HuH-7.5 (cell line): ENCODE data around the gene ATP5F1C.
"Not testable (repeated sequence)": the region's sequence is repeated elsewhere in the genome, so short reads cannot be mapped to it uniquely, and the experiment has no call there.

Experiments used
- DNase-seq: peaks from one replicate; pipeline ENCODE4 v3.0.0; 2011; ENCODE audit warnings: low spot score

ATP5F1C gene

DNA sequence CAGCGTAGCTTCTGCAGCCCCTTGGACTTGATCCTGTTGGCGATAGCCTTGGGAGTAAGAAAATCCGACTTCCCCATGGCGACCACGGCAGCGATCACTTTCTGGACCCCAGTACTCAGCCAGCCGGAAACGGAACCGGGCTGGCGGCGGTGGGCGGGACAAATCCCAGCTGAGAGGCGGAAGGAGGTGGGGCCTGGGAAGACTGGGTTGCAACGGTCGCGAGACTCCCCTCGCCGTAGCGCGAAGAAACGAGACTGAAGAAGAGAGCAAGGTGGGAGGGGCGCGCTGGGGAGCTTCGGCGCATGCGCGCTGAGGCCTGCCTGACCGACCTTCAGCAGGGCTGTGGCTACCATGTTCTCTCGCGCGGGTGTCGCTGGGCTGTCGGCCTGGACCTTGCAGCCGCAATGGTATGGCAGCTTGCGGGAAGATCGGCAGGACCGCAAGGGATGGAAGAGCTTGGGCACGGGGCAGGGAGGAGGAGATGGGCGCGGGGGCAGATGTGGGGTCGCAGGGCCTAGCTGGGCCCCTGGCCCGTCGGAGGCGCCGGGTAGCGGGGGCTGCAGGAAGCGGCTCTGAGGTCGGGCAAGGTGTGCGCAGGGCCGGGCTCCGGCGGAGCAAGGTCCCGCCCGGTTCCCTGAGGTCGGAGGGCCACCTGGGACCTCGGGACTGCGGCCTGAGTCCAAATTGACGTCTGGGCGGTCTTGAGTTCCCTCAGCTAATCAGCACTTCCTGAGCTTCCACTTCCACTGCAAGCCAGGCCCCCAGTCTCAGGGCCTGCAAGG lies at the start of gene ATP5F1C, which contains the start of gene KIN:
Gene ATP5F1C (plus strand): TSS at position 321 of the 782 bp plus-strand sequence. CDS start 31 bp downstream, at position 352.
Gene KIN (minus strand): TSS at position 137 of the 782 bp plus-strand sequence. CDS start 60 bp downstream, at position 77.
- peak; percentile 88 for DNase-seq

DNA sequence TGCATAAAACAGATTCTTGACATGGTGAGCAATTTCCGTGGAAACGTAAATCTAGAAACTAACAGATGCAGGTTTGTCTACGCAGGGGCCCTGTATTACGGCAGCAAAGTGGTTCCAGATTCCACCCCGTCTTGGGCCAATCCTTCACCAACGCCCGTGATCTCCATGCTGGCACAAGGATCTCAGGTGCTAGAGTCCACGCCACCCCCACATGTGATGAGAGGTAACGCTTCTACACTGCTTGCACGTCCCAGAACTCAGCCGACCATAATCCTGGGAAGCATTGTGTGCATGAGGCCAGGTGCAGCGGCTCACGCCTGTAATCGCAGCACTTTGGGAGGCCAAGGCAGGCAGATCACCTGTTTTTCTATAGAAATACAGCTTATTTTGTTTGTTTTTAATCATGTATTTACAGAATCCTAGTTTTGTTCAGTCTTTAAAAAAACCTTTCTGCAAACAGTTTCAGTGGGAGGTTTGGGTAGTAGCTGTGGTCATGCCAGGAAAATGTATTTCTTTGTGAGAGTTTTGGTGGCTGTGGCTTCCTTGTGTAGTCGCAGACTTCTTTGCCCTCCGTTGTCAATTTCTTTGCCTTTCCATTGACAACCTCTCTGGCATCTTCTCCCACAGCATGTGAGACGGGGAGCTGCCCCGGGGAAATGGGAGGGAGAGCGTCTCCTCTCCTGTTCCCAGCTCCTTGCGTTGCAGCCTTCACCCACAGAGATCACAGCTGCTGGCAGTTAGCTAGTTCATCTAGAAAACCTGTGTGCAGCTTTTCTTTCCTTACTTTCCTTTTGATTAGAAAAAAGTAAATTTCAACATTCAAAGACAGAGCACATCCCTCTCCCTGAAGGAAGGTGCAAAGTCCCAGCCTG lies 49.2 kb upstream of the ATP5F1C start:
- no peak for DNase-seq

DNA sequence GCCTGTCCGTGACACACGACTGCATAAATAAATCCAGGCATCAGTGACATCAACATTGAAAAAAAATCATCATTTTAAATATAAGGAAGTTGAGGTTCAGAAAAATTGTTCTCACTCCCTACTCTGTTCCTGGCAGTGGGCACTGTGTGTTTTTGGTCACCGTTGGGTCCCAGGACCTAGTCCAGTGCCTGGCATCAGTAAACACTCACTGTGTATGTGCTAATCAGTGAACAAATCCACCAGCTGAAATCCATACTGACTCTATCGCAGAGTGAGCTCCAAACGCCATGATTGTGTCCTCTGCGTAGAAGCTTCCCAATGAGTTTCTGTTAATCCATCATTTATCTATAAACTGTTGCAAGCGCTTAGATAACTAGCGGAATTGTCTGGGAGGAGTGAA lies 43.7 kb upstream of the ATP5F1C start:
- DNase-seq, result no peak

DNA sequence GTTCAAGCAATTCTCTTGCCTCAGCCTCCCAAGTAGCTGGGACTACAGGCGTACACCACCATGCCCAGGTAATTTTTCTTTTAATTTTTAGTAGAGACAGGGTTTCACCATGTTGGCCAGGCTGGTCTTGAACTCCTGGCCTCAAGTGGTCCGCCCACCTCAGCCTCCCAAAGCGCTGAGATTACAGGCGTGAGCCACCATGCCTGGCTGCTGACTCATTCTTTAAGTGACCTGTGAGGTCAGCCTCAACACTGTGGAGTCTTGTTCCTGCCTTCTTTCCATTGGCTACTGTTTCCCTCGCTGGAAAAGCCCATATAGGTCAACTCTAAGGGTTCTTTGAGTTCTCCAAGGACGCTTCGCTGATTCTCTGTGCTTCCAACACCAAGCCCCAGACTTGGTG lies 39.3 kb upstream of the ATP5F1C start:
- DNase-seq, result not testable (repeated sequence)

DNA sequence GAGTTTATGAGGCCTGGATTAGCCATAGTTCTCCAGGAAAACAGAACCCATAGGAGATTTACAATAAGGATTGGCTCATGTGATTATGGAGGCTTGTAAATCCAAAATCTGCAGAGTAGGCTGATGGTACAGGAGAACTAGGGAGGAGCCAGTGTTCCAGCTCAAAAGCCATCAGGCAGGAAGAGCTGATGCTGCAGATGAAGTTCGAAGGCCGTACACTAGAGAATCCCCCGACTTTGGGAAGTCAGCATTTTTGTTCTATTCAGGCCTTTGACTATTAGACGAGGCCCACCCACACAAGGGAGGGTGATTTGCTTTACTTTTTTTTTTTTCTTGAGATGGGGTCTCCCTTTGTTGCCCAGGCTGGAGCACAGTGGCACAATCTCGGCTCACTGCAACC lies 37.8 kb upstream of the ATP5F1C start:
- DNase-seq, result no peak

DNA sequence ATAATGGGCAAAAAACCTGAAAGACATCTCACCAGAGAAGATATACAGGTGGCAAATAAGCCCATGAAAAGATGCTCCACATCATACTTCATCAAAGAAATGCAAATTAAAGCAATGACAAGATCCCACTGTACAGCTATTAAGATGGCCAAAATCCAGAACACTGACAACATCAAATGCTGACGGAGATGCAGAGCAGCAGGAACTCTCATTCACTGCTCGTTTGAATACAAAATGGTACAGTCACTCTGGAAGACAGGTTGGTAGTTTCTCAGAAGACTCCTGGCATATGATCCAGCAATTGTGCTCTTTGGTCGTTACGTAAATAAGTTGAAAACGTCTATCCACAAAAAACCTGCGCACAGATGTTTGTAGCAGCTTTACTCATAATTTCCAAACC lies 35.7 kb upstream of the ATP5F1C start:
- DNase-seq, result no peak

DNA sequence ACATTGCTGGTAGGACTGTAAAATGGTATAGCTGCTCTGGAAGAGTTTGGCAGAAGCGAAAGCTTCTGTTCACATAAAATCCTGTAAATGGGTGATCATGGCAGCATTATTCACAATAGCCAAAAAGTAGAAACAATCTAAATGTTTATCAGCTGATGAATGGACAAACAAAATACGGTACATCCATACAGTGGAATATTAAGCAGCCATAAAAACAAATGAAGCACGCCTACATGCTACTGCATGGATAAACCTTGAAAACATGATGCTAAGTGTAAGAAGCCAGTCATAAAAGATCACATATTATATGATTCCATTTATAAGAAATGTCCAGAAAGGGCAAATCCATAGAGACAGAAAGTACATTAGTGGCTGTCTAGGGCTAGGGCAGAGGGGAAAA lies 32.9 kb upstream of the ATP5F1C start:
- DNase-seq, result no peak

DNA sequence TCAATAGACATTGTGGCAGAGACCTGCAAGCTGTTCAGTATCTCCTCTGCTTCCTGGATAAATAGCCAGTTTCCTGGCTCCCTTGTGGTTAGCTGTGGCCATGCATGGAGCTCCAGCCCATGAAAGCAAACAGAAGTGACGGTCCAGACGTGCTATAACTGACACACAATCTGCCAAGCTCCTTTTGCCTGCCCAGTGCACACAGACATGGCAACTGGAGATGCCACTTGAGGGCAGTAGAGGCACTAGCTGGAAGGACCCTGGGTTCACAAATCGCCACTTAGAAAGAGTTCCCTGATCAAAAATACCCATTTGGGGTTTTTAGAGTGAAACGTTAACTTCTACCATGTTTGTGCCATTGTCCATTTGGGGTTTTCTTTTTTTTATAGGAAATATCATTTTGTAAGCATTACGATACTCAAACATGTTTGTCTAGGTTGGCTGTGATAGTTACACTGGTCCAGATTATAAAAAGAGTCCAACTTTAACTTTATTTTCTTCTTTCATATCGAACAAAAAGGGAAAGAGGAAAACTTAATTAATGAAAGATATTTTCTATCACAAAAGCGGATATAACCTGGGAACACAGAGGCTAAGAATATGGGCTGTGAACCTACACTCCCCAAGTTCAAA lies 31.5 kb upstream of the ATP5F1C start:
- DNase-seq, result no peak

DNA sequence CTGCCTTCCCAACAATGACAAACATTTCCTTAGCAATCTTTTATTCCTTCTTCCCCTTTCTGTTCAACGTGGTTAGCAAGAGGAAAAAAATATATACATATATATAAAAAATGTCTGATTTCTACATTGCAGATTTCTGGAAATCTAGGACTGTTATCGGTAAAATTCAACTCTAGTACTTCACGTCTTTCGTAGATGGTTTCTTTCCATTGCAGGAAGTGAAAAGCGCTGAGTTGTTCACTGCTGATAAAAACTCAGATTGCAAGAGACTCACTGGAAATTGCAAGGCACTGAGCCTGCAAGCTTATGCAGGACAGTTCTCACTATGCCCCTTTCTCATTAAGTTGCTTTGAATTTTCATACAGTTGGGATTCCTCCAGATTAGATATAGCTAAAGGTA lies 24.0 kb upstream of the ATP5F1C start:
- no peak for DNase-seq

DNA sequence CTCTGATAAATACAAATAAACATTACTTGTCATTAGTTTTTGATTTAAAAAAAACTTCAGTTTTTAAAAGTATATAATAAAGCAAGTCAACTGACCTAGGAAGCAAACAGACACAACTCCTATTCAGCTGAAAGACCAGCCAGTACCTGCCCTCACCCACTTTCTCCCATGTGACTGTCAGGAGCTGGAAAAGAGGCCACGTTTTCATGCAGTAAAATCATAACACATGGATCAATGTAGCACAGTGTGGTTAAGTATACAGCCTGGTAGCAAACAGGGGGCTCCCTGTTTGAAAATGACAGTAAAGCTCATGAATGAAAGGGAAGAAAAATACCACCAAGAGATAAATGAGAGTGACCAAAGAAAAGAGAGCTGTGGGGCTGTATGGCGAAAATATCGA lies 21.7 kb upstream of the ATP5F1C start:
- no peak for DNase-seq

DNA sequence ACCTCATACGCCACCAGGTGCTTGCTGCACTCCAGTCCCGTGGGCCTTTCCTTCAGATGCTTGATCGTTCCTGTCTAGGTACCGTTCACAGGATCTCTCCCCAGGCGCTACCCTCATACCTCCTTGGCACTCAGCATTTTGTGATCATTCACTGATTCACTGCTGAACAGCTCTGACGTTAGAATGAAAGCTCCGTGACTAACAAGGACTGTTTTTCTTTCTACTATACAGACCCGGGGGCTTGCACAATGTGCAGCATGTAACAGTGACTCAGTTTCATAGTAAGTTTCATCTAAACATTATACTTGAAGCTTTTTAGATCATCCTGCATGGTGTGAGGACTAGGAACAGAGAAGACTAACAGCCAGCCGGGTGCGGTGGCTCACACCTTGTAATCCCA lies 20.8 kb upstream of the ATP5F1C start:
- no peak for DNase-seq

DNA sequence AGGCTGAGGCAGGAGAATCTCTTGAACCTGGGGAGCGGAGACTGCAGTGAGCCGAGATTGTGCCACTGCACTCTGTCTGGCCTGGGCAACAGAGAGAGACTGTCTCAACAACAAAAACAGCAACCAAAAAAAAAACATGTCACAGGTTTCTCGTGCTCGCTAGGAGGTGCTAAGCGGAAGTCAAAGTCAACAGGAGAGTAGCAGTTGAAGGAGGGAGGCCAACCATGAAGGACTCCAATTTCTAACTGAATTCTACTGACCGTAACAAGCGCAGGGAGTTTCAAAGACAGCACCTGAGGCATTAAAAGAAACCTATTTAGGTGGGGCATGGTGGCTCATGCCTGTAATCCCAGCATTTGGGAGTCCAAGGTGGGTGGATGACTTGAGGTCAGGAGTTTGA lies 19.6 kb upstream of the ATP5F1C start:
- no peak for DNase-seq

DNA sequence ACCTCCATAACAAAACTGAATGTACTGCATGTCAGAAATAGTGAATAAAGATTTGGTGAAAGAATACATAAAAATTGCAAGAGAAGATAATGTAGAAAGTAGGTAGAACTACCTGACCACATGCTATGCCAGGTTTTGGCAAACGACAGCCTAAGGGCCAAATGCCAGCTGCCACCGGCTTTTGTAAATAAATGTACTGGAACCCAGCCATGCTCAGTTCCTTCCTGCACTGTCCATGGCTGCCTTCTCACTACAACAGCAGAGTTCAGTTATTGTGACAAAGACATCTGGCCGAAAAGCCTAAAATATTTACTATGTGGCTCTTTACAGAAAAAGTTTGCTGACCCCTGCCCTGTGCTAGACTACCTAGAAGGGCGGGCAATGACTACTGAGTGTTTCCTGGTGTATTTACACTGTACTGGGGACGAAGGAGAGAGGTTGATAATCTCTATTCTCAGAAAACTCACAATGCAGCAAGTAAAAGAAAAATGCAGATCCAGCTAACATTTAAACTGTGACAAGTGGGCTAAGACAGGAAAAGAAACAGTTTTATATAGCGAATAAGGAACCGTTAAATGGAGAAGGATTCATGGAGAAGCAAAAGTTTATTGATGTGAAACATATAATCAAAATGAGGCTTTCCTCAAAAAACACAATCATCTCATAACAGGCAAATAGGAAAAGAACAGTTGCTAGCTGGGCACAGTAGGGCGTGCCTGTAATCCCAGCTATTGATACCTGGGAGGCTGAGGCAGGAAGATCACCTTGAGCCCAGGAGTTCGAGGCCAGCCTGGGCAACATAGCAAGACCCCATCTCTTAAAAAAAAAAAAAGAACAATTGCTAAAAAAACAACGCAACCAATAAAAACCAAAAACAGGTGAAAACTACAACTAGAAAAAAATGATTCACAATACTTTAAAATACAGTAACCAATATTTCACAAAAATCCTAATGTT lies 13.9 kb upstream of the ATP5F1C start:
- DNase-seq, result no peak

DNA sequence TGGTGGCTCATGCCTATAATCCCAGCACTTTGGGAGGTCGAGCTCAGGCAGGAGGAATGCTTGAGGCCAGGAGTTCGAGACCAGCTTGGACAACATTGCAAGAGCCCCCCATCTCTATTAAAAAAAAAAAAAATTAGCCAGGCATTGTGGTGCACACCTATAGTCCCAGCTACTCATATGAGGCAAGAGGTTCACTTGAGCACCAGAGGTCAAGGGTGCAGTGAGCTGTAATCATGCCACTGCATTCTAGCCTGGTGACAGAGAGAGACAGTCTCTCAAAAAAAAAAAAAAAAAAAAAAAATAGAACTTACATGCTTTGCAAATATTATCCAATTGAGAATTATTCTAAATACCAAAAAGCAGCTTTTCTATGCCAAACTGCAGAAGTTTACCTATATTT lies 11.2 kb upstream of the ATP5F1C start:
- no peak for DNase-seq

DNA sequence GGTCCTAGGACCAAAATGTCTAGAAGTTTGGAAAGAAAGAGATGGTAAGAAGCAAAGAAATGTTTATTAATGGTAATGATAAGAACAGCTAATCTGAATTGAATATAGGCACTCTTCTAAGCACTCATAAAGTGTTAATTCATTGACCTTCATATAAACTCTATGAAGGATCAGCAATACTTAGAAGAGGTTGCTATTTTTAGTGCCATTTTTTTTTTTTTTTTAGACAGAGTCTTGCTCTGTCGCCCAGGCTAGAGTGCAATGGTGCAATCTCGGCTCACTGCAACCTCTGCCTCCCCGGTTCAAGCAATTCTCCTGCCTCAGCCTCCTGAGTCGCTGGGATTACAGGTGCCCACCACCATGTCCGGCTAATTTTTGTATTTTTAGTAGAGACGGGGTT lies 5.8 kb upstream of the ATP5F1C start:
- DNase-seq, result not testable (repeated sequence)

DNA sequence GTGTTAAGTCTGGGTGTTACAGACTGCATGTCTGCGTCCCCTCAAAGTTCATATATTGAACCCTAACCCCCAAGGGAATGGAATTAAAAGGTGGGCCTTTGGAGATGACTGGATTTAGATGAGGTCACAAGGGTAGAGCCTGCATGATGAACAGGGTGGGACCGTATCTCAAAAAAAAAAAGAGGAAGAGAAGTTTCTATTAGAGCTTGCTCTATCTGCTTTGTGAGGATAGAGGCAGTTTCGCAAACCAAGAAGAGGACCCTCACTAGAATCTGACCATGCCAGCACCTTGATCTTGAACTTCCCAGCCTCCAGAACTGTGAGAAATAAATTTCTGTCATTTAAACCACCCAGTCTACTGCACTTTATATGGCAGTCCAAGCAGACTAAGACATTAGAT lies 1.5 kb upstream of the ATP5F1C start:
- DNase-seq, result no peak

DNA sequence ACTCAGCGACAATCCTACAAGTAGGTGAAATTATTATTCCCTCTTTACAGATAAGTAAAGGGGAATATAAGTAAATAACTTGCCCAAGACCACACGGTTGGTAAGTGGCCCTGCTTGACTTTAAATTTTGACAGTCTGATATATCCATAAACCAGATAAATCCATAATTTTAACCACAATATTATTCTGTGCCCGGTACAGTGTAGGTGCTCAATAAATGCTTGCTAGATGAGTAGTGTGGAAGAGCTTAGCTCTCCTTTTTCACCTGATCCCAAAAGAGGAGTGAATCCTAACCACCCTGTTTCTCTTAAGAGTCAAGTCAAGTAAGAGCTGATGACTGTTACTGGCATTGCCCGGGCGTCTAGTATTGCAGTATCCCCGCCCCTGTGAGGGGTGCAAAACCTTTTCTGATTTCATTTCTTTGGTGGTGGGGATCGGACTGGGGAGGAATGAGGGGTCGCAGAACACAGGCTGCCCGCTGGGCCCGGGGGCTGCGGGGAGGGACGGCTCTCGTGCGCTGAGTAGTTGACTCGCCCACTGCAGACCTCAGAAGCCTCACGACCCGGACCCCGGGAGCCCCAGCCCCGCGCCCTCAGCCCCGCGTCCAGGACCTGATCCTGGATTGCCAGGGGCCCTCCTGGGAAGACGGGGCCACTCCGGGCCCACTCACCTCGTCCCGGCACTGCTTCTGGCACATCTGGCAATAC lies 674 bp upstream of the ATP5F1C start:
- no peak for DNase-seq

DNA sequence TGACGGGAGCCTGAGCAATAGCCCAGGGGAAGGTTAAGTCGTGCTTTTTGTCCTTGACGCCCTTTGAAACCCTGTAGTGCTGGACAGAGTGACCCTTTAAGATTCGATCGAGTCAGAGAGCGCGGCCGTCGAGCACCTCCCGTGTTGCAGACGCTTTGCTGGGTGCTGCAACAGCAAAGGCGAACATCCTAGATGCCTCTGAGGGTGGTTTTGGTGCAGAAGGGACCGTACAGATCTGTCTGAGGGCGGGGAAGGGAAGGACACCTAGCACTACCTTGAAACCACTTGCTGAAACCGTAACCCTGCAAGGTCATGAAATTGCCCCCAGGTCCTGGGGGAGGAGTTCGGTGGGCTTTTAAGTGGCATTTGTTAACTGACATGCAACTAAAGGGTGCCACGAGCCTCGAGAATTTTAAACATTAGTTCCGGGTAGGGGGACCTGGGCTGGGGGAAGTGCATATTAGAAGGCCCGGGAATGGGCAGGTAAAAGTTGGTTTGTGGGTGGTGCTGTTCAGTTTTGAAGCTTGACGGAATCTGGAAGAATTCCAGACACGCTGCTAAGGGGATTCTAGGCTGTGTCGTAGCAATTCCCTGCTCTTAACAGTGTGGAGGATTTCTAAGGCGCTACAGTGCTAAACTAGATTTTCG lies 786 bp downstream of the ATP5F1C start:
- DNase-seq, result no peak

DNA sequence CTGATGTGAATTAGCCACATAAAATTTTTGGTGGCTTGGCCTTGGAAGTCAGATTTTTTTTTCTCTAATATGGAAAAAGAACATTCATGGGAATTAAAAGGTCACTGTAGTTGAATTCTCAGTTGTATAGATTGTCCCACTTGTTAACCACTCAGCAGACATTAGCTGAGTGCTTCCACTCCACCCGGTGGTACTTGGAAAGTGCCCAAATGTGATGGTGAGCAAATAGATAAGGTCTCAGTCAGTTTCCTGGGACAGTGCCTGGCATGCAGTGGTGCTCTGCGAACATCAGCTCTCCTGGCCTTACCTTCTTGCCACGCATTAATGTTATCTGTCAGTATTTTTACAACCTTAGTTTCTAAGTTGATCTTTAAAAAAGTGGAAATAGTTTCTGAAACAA lies 1.4 kb downstream of the ATP5F1C start:
- no peak for DNase-seq

DNA sequence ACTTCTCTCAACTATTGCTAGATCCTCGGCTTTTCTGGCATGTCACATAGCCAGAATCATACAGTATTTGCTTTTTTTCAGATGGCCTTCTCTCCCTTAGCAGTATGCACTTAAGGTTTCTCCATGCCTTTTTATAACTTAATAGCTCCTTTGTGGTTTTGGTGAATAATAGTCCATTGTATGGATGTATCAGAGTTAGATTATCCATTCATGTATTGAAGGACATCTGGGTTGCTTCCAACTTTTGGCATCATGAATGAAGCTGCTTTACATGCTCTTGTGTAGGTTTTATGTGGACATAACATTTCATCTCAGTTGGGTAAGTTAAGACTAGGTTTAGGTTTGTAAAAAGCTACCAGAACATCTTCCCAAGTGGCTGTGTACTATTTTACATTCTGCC lies 4.6 kb downstream of the ATP5F1C start:
- DNase-seq, result no peak
